Right lobe of liver (tissue), 6 donors: ENCODE data around the gene SNX10. TPM values are rescaled to one million over a fixed set of nuclear protein-coding genes. Genes with fewer than 3 reads are reported as not detected.
A peak's percentile ranks its signal among the peaks of the same experiment; 100 is the strongest.

Source experiments
- ATAC-seq, 4 donors: fragments of 200-7000 bp; cut with Tn5 transposase; one replicate each; pipeline ENCODE4 v1.9.1; 2020; ENCODE audit warnings: mild to moderate bottlenecking in 4 of 4, moderate library complexity in 4 of 4
- DNase-seq, 3 donors: peaks; one replicate each; pipeline ENCODE4 v3.0.0-alpha.2; 2020
- H3K27ac ChIP-seq, 3 donors: fragments of 200-600 bp; one replicate each; pipeline ENCODE4 v1.8.0; 2022
- H3K27me3 ChIP-seq, 2 donors: fragments of 200-600 bp; one replicate each; pipeline ENCODE4 v1.8.0; 2022
- H3K36me3 ChIP-seq, 4 donors: fragments of 200-600 bp; sonication (generic) in 1 of 4; one replicate each; pipeline versions ENCODE4 v1.5.1 to v1.8.0; 2017 to 2022; ENCODE audit warnings: control low read depth in 1 of 4
- H3K4me1 ChIP-seq, 4 donors: fragments of 200-600 bp; sonication (generic) in 1 of 4; one replicate each; pipeline versions ENCODE4 v1.5.1 to v1.8.0; 2017 to 2022; ENCODE audit warnings: control low read depth in 1 of 4
- H3K4me3 ChIP-seq, 3 donors: fragments of 200-600 bp; one replicate each; pipeline ENCODE4 v1.8.0; 2022
- H3K9me3 ChIP-seq, 4 donors: fragments of 200-600 bp; sonication (generic) in 1 of 4; one replicate each; pipeline versions ENCODE4 v1.5.1 to v1.8.0; 2017 to 2022; ENCODE audit warnings: control low read depth in 1 of 4
- POLR2A ChIP-seq: fragments of 450-650 bp; IDR thresholded peaks from one replicate; pipeline ENCODE4 v1.6.1; 2017; ENCODE audit warnings: antibody characterized with exemption, mild to moderate bottlenecking
- WGBS: methylation state at CpG from one replicate; pipeline ENCODE4 v1.1.6; 2018; ENCODE audit warnings: low coverage, low lambda C conversion rate; ENCODE audit not compliant: insufficient coverage; ENCODE audit errors: missing lambda C conversion rate; 5-methylcytosine and 5-hydroxymethylcytosine counted together
- intact Hi-C, 2 donors: fragments of 100-400 bp; cut with DNase I; formaldehyde crosslinking; loops; one replicate each; pipeline versions ENCODE4 v1.11.2 to v1.14.1; 2022
- total RNA-seq, 6 experiments: library from RNA; depleted of rRNA in 2 of 6; stranded (reverse); fragments of >200 nt in 2 of 6; fragmentation: NEBNext Ultra II Directional in 3 of 6; extraction: Animal tissue kit (Norgen Biotek cat#: 25700) in 3 of 6; gene quantifications; one replicate each; pipeline versions ENCODE4 v1.1.0 to v1.2.4, GENCODE V29; 2016 to 2023
- TF ChIP-seq, protein P1 (sequence below), 4 donors: fragments of 200-600 bp in 3 of 4; fragments of 450-650 bp in 1 of 4; IDR thresholded peaks; one replicate each; pipeline versions ENCODE4 v1.5.1 to v1.8.0; 2016 to 2022; ENCODE audit warnings: antibody characterized with exemption in 4 of 4, mild to moderate bottlenecking in 2 of 4
- donor health status: DM: no; HTN: yes; CAD: no.
- donor health status: DM: no; HTN: no; CAD: no.
- donor health status: DM: no; HTN: no; CAD: no.
- donor health status: DM: no; HTN: yes; CAD: no.
- donor health status: DM: no; HTN: yes; CAD: no.

The SNX10 gene
- total RNA-seq, 6 experiments from 2014 or later, result 10.1 to 59.0 (median 37.7) TPM

DNA sequence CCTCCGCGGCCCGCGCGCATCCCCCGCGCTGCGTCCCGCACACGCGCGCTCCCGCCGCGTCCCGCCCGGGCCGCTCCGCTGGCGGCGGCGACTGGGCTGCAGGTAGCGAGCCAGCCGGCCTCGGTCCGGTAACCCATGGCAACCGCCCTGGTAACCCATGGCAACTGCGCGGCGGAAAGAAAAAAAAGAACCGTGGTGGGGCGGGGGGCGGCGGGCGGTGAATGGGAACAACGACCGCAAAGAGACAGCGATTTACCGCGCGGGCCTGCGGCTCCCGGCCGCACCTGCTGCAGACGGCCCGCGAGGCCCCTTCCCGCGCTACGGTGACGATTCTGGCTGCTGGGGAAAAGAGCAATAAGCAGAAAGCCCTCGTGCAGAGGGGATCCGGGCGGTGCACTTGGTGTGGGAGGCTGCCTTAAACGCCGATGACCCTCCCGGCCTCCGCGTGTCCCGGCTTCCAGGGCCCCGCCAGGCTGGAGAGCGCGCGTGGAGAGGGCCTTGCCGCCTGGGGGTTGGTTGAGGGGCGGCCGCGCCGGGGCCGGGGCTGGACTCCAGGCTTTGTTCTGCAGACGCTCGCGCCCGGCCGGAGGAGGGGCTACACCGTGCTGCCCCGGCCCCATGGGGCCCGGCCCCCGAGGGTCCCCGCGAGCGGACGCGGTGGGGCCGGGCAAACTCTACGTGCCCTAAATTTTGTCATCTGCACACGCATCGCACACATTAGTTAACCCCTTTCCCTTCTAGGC is 84.7 kb downstream of the SNX10 start:
- Histone ChIP-seq H3K36me3 (no peaks in the 10 kb centered on the region), H3K4me3 (peak overlapping the region; percentile 32 to 51 (median 37)), H3K27me3 (no peaks in the 10 kb centered on the region), H3K9me3 (no peaks in the 10 kb centered on the region), H3K27ac (peak overlapping the region in 2 of 3 donors; percentile 10 to 30), H3K4me1 (peaks cover 0 to 13% (median 0%) of the 10 kb centered on the region in 4 donors)
- 3% methylated on average over 28 of the region's 88 CpGs for WGBS
- TF ChIP-seq, protein P1, sequence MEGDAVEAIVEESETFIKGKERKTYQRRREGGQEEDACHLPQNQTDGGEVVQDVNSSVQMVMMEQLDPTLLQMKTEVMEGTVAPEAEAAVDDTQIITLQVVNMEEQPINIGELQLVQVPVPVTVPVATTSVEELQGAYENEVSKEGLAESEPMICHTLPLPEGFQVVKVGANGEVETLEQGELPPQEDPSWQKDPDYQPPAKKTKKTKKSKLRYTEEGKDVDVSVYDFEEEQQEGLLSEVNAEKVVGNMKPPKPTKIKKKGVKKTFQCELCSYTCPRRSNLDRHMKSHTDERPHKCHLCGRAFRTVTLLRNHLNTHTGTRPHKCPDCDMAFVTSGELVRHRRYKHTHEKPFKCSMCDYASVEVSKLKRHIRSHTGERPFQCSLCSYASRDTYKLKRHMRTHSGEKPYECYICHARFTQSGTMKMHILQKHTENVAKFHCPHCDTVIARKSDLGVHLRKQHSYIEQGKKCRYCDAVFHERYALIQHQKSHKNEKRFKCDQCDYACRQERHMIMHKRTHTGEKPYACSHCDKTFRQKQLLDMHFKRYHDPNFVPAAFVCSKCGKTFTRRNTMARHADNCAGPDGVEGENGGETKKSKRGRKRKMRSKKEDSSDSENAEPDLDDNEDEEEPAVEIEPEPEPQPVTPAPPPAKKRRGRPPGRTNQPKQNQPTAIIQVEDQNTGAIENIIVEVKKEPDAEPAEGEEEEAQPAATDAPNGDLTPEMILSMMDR (IDR thresholded peaks at IDR 0.05), result no peak
- no peak for TF ChIP-seq POLR2A
- peak; percentile 54 to 78 (median 64) for ATAC-seq
- DNase-seq, result peak; percentile 51 to 77 (median 64)
- intact Hi-C loops, result loop anchor here in 1 of 2 donors (10.0 kb wide), 2 partner anchors 288 to 778 kb away; partner anchors contain the start of genes HOXA3 and HOXA7

DNA sequence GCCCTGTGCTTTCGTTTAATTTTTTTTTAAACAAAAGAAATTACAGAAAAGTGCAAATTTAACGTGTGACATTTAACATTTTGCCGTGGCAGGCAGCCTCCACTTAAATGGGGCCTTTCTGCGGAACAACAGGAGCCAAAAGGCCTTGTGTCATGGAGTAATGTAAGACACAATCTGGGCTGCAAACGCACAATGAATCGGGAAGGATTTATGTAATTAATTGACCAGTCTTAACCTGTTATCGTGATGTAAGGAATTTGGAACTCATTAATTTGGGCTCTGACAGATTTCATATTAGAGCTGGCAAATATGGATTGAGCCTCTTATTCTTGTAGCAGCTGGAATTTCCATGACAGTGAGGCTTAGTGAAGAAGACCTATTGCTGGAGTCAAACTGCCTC is 86.4 kb downstream of the SNX10 start:
- H3K4me3 ChIP-seq, result no peak overlapping the region
- 87% methylated on average over 7 of the region's 7 CpGs for WGBS
- H3K36me3 ChIP-seq, result no peaks in the 10 kb centered on the region
- H3K27ac ChIP-seq, result no peak overlapping the region
- TF ChIP-seq, protein P1 (IDR thresholded peaks at IDR 0.05), result no peak
- TF ChIP-seq POLR2A, result no peak
- intact Hi-C loops, result loop anchor here in 1 of 2 donors (10.0 kb wide), 2 partner anchors 287 to 777 kb away; partner anchors contain the start of genes HOXA3 and HOXA7
- H3K27me3 ChIP-seq, result no peaks in the 10 kb centered on the region
- peaks cover 0 to 13% (median 0%) of the 10 kb centered on the region in 4 donors for H3K4me1 ChIP-seq
- DNase-seq (no peak), ATAC-seq (no peak)
- H3K9me3 ChIP-seq, result no peaks in the 10 kb centered on the region

DNA sequence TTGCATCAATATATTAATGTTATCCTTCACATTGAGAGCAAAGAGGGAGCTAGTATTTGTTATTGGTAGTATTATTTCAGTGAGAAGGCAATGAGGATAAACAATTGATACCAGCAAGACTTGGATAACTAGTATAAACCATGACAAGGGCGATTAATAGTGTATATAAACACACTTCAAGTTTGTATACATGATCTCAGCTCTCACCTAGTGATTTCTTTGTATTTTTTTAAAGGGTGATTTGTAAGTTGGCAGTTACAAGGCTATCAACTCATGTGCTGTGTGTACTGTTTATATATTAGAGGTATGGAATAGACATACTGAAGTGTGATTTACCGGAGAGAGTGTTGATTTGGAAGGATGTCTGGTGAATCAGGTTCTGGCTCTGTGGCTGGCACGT is 88.0 kb downstream of the SNX10 start:
- no peaks in the 10 kb centered on the region for H3K27me3 ChIP-seq
- DNase-seq, result no peak

DNA sequence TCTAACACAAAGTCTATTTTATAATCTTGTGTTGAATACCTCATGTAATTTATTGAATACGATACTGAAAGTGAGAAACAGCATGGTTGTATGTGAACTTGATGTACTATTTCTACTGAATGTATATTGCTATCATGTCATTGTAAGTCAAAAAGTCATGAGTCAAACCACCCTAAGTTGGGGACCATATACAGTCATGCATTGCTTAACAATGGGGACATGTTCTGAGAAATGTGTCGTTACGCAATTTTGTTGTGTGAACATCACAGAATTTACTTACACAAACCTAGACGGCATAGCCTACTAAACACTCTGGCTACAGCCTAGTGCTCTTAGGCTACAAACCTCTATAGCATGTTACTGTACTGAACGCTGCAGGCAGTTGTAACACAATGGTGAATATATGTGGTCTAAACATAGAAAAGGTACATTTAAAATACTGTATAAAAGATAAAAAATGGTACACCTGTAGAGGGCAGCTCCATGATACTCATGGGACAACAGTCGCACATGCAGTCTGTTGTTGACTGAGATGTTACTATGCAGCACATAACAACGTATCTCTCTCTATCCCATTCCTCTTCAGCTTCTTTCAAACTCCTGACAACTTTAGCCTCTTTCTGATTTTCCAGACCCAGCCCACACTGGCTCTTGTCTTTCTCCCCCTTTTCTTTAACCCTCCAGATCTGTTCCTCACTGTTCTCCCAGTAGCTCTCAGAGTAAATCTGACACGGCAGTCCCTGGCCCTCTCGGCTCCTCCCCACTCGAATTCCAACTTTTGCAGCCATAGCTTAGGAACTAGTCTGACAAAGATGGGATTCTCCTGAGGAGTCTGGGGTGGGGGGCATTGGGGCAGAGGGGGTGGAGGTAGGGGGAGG is 90.1 kb downstream of the SNX10 start:
- DNase-seq, result no peak
- 70% methylated on average over 10 of the region's 10 CpGs for WGBS
- Histone ChIP-seq H3K9me3 (no peaks in the 10 kb centered on the region), H3K36me3 (no peaks in the 10 kb centered on the region), H3K4me1 (no peaks in the 10 kb centered on the region), H3K4me3 (no peak overlapping the region), H3K27ac (no peak overlapping the region), H3K27me3 (no peaks in the 10 kb centered on the region)
- intact Hi-C loops, result loop anchor here in 1 of 2 donors (10.0 kb wide), 1 partner anchor 263 kb away; no protein-coding TSS in a partner anchor
- TF ChIP-seq, protein P1 (IDR thresholded peaks at IDR 0.05), result no peak
- no peak for TF ChIP-seq POLR2A
- no peak for ATAC-seq

More for the DNA sequence above, 88.0 kb downstream of the SNX10 start:
- H3K9me3 ChIP-seq, result no peaks in the 10 kb centered on the region
- no peak overlapping the region for H3K4me3 ChIP-seq
- no peak overlapping the region for H3K27ac ChIP-seq
- no peak for TF ChIP-seq POLR2A
- TF ChIP-seq, protein P1 (IDR thresholded peaks at IDR 0.05), result no peak
- peaks cover 0 to 6% (median 0%) of the 10 kb centered on the region in 4 donors for H3K4me1 ChIP-seq
- no peaks in the 10 kb centered on the region for H3K36me3 ChIP-seq
- 63% methylated on average over 3 of the region's 3 CpGs for WGBS
- no peak for ATAC-seq
- intact Hi-C loops, result loop anchor here (10.0 kb wide), 3 partner anchors 265 to 775 kb away; partner anchors contain the start of genes HOXA3 (in 1 of the 2) and HOXA7 (in 1 of the 2)
